GM18909 (cell line): ENCODE data around the gene RYR3.

Experiments
- ATAC-seq: cut with Tn5 transposase; IDR thresholded peaks from one replicate; pipeline ENCODE4 v1.9.1; 2021; ENCODE audit warnings: mild to moderate bottlenecking; ENCODE audit not compliant: unreplicated experiment, poor library complexity

The RYR3 gene

DNA sequence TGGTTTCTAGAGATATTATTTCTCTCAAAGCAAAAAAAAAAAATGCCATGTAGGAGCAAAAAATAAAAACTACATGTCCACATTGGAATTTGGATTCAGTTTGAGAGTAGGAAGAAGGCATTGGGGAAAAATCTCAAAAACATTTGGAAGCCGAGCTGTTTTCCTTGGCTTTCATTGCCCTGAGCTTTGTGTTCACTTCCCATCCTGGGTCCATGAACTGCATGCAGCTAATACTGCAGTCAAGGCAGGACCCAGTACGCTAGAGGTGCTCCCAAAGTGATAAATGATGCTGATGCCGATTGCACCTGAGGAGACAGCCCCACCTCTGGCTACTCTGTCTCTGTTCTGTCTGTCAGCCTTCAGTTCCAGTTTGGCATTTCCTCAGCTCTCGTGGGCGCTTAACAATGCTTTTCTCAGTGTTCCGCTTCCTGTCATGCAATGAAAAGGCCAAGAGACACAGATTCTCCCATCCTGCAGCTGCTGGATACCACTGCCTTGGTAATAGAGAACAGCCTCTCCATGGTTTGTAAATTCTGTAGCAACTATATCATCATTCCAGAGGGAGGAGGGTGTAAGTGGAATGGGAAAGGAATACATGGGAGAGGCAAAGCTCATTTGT, 181.8 kb downstream of the RYR3 start:
- ATAC-seq: no peak

- no peak for ATAC-seq
These were observed 183.5 kb downstream of the RYR3 start for GRCh38 chr15:33494306-33494705.

- ATAC-seq: no peak
These were observed 189.8 kb downstream of the RYR3 start for GRCh38 chr15:33500432-33501195.

- ATAC-seq: no peak
These were observed 192.9 kb downstream of the RYR3 start for GRCh38 chr15:33503681-33504080.

DNA sequence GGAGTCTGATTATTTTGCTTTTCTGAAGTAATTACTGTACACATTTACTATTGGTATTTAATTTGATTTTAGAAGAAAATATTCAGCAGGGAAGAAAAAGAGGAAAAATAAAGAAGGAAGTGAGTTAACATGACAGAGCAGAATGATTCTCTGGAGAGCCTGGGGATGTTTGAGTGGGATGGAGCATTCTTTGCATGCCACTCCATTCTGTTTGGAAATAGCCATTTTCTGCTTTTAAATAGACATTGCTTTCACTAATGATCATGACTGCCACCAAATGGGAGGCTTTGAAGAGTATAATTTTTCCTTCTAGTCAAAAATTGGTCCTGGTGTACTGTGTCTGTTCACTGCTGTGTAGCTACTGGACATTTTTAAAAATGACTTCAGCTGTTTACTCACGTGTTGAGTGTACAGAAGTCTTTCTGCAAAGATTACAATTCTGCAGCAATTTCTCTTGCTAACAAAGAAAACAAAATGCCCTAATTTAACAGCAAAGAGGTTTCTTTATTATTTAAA, 196.1 kb downstream of the RYR3 start:
- ATAC-seq: no peak

DNA sequence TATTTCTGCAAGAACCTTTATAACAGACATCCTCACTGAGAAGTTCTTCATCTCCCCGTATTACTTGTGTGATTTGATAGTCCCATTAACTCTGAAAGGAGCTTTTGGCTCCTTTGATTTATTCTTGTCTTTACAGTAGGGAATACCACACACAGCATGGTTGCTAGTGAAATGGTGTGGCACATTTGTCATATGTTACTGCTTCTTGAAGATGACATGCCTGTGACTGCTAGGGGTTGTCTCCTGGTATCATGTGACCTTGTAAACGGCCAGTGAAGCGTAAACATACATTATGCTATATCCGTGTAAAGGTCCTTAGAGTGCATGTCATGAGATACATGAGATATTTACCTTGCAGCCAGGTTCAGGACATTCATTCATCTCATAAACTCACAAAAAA, 197.9 kb downstream of the RYR3 start:
- ATAC-seq: no peak

GRCh38 chr15:33515121-33515520, 204.4 kb downstream of the RYR3 start:
- ATAC-seq: no peak

DNA sequence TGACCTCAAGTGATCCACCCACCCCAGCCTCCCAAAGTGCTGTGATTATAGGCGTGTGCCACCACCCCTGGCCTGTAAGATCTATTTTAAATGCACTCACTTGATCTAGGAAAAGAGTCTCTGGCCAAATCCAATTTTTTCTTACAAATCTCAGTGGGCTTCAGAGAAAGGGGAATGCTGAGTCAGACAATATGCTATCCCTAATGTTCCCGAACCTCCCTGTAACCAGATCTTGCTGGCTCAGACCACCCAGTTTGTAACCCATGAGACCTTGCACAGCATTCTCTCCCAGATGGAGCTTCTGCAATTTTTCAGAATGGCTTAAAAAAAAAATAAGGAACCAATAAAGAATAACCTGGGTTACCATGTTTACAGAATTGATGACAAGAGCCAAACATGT, 205.8 kb downstream of the RYR3 start:
- no peak for ATAC-seq

GRCh38 chr15:33517944-33518343, 207.2 kb downstream of the RYR3 start:
- no peak for ATAC-seq

DNA sequence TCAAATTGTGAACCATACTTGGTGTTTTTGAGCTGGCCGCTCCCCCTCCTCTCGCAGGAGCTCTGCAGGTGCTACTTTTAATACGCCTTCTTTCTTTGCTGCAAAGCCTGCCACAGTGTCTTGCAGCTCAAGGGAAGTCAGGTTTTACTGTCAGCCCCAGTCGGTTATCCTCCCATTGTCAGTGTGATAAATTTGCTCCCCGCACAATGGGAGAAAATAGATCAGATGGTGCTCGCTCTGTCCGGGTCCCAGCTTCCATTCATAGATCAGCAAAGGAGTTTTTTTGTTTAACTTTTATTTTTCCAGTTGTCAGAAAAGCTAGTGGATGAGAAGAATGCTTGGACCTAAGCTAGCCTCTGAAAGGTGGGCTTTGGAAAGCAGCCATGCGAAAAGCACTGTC, 207.7 kb downstream of the RYR3 start:
- ATAC-seq: no peak

GRCh38 chr15:33524274-33524673, 213.5 kb downstream of the RYR3 start:
- no peak for ATAC-seq

DNA sequence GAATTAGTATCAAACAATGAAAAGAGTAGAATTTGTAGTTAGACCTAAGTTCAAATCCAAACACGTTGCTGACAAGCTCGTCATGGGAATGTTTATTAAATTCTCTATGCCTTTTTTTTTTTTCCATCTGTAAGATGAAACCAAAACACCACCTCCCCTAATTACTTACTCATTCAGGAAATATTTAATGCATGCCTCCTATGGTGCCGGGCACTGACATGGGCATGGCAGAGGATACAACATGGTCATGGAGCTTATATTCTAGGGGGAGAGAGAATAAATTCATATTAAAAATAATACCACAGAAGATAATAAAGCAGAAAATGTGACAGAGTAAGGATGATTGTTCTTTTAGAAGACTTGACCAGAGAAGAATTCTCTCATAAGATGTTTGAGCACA, 215.8 kb downstream of the RYR3 start:
- ATAC-seq: no peak

DNA sequence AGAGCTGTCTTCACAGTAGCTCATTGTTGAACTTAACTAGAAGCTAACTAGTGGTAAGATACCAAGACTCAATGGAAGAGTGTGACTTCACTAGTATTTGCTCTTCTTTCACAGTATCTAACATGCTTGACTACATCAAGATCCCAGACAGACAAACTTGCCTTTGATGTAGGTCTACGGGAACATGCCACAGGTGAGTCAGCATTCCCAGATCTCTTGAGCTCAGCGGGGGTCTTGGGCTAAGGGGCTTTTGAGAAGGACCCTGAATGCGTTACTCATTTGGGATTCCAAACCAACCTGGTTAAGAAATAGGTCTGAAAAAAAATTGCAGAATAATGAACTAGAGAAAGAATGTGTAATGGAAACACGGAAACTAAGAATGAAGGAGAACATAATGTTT, 222.4 kb downstream of the RYR3 start:
- no peak for ATAC-seq

DNA sequence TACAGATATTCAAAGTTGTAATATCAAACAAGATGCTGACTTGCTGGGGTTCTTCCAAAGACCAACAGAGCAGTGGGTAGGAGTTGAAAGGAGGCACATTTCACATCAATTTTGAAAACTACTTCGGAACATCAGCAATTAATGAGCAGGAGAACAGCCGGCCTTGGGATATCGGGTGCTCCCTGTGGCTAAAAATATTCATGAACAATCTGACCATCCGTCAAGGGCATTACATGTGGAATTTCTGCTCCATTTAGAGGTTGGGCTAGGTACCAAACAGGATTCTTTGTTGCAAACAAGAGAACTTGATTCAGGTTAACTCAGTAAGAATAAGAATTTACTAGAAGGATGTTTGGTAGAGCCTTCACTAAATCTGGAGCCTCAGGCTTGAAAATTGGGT, 223.9 kb downstream of the RYR3 start:
- no peak for ATAC-seq

- no peak for ATAC-seq
These were observed 224.4 kb downstream of the RYR3 start for GRCh38 chr15:33535135-33535534.

DNA sequence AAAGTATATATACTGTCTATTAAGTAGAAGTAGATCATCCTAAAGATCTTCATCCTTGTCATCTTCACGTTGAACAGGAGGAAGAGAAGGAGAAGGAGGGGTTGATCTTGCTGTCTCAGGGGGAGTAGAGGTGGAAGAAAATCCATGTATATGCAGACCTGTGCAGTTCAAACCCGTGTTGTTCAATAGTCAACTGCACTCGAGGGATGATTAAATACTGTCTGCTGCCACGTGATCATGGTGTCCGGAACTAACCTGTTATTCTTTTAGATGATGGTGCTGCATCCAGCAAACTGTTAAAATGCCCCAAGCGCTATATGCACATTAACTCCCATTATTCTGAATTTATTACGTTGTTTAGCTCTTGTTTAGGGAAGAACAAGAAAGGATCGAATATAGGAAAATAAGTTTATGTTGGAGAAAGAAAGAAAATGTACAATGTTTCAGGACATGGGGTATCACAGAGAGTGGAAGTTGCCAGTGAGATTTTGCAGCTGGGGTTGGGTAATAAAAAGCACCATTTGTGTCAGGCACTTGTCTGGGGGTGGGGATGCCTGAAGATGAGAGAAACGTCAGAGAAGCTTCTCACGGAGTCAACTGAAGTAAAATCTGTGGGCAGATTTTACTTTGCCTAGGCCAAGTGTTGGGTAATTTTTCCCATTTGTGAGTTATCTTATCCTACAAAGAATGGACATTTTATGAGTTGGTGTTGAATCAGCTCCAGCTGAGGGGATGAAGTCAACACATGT, 229.2 kb downstream of the RYR3 start:
- no peak for ATAC-seq

DNA sequence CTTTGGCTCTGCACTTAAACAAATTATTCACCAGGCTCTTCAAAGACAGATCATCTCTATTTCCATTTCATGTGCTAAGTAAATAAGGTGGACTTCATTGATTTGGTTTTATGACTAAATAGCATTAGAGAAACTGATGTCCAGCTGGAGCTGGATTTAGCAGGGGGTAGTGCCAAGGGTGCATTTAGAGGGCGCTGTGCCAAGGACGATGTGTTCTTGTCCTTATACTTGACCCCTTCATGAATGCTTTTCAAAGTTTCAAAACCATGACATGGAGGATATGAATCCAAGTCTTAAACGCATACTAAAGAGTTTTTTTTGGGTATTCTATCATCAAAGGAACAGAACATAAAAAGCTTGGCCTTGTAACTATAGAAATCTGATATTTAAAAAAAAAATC, 233.2 kb downstream of the RYR3 start:
- no peak for ATAC-seq

DNA sequence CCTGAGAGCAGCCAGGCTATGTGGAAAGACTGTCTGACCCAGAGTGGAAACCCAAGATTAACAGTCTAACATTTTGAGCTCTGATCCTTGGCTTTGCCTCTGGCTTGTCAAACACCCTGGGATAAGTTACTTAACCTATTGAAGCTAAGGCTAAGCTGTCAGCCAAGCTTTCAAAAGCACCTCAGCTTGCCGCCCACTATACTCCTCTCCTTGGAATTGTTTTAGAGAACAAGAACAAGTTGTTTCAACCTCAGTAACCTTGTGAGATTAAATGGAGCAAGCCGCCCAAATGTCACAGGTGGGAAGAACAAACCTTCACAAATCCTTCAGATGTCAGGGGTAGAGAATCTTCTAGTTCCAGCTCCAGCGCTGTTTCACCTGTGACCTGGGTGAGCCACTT, 235.1 kb downstream of the RYR3 start:
- no peak for ATAC-seq

GRCh38 chr15:33547876-33548275, 237.1 kb downstream of the RYR3 start:
- no peak for ATAC-seq

DNA sequence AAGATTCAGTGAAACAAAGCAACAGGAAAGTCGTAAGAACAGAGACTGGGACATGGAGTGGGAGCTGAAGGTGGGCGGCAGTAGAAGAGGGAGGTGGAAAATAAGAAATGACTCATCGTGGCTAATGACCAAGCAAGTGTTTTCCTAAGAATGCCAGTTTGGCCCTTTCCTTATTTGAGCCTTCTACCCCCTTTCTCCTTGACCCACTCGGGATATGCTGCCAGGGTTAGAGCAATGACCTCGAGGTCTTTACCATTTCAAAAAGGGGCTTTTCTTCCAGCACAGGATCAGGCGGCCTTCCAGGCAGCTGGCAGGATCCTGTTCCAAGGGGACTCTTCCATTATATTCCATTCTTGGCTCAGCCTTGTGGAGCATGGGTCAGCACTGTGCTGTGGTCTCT, 241.1 kb downstream of the RYR3 start:
- no peak for ATAC-seq

DNA sequence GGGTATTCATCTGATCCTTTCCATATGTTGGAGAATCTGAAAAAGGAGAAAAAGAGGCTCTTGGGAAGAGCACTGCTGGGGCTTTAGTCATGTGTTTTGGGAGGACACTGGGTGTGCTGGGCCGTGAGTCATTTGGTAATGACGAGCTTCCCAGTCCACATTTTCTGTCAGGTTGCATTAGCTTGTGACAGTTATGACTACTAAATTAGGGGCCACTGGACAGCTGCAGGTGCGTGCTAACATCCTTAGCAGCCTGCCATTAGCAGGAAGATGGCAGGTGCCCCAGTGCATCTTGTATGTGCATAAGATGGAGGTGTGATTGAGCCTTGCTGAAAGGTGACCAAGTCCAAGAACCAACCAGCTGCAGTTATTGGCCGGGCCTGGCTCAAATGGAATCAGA, 242.4 kb downstream of the RYR3 start:
- ATAC-seq: no peak
